ENCODE data around the gene ARHGAP18. TPM values are rescaled to one million over a fixed set of nuclear protein-coding genes. Genes with fewer than 3 reads are reported as not detected.

ARHGAP18 gene
- total and polyA plus RNA-seq, 2 experiments from 2014 or later = 4.3 to 5.0 TPM

GRCh38 chr6:129555206-129555832, 154.7 kb downstream of the ARHGAP18 start:
- Histone ChIP-seq H3K27ac (ENCODE audit: low read depth) (no peak overlapping the region), H3K36me3 (ENCODE audit: insufficient read depth) (no peaks in the 10 kb centered on the region), H2AFZ (no peak overlapping the region; the same call in 1 of the 2 replicates), H3K4me1 (ENCODE audit: insufficient read depth) (no peaks in the 10 kb centered on the region), H3K79me2 (replicated peaks; ENCODE audit: insufficient read depth) (no peaks in the 10 kb centered on the region), H3K4me2 (no peak overlapping the region), H3K4me3 (no peak overlapping the region), H3F3A (replicated peaks; ENCODE audit: low read depth) (no peaks in the 10 kb centered on the region), H4K20me1 (replicated peaks; ENCODE audit: insufficient read depth) (no peaks in the 10 kb centered on the region), H3K27me3 (ENCODE audit: insufficient read depth) (no peaks in the 10 kb centered on the region), H3K9me2 (ENCODE audit: insufficient read depth) (no peaks in the 10 kb centered on the region)
- Mint-ChIP-seq H3K9me3 (no peaks in the 10 kb centered on the region), H3K36me3 (ENCODE audit: low read depth) (no peaks in the 10 kb centered on the region), H3K27ac (no peak overlapping the region), H3K4me1 (no peaks in the 10 kb centered on the region; the same call in 2 of the 3 replicates), H3K27me3 (ENCODE audit: insufficient read depth, low read depth, poor library complexity) (no peaks in the 10 kb centered on the region), H3K4me3 (no peak overlapping the region)
- ATAC-seq = no peak
- DNase-seq (ENCODE audit: low spot score) = peak; percentile 5
- TF ChIP-seq JUNB (IDR thresholded peaks at IDR 0.05; ENCODE audit: unreplicated experiment) = no peak
- TF ChIP-seq CTCF (conservative IDR thresholded peaks at IDR 0.05; ENCODE audit: low read depth in 2 of 2) = peak in 1 of 2 experiments; percentile 26; a peak in 2 of 4 replicates

GRCh38 chr6:129552413-129552812, 157.6 kb downstream of the ARHGAP18 start:
- Mint-ChIP-seq H3K9me3 (no peaks in the 10 kb centered on the region), H3K4me3 (no peak overlapping the region), H3K4me1 (no peaks in the 10 kb centered on the region; the same call in 2 of the 3 replicates), H3K27me3 (ENCODE audit: insufficient read depth, low read depth, poor library complexity) (no peaks in the 10 kb centered on the region), H3K27ac (no peak overlapping the region), H3K36me3 (ENCODE audit: low read depth) (no peaks in the 10 kb centered on the region)
- H3K4me2 ChIP-seq = no peak overlapping the region
- no peaks in the 10 kb centered on the region for H3K9me2 ChIP-seq (ENCODE audit: insufficient read depth)
- no peaks in the 10 kb centered on the region for H3F3A ChIP-seq (replicated peaks; ENCODE audit: low read depth)
- DNase-seq (ENCODE audit: low spot score) = peak; percentile 8
- H3K79me2 ChIP-seq (replicated peaks; ENCODE audit: insufficient read depth) = no peaks in the 10 kb centered on the region
- H3K4me1 ChIP-seq (ENCODE audit: insufficient read depth) = no peaks in the 10 kb centered on the region
- no peak overlapping the region for H3K27ac ChIP-seq (ENCODE audit: low read depth)
- no peaks in the 10 kb centered on the region for H3K36me3 ChIP-seq (ENCODE audit: insufficient read depth)
- TF ChIP-seq EZH2 (IDR thresholded peaks at IDR 0.05; ENCODE audit: low read depth, unreplicated experiment) (no peak), ZNF331 (CRISPR knock-in tag; IDR thresholded peaks at IDR 0.05; ENCODE audit: low read depth) (no peak), EZH2phosphoT487 (IDR thresholded peaks at IDR 0.05; ENCODE audit: unreplicated experiment) (no peak), NANOG (IDR thresholded peaks at IDR 0.05; ENCODE audit: borderline replicate concordance) (no peak), STAT1 (IDR thresholded peaks at IDR 0.05; ENCODE audit: unreplicated experiment) (no peak), ZNF462 (CRISPR knock-in tag; IDR thresholded peaks at IDR 0.05) (no peak)
- no peak overlapping the region for H3K4me3 ChIP-seq
- H2AFZ ChIP-seq = no peak overlapping the region
- H3K27me3 ChIP-seq (ENCODE audit: insufficient read depth) = no peaks in the 10 kb centered on the region
- H4K20me1 ChIP-seq (replicated peaks; ENCODE audit: insufficient read depth) = no peaks in the 10 kb centered on the region
- ATAC-seq = peak; percentile 57
